ENCODE results near the gene POU5F1.
A peak's percentile ranks its signal among the peaks of the same experiment; 100 is the strongest.
"Not testable (repeated sequence)": the region's sequence is repeated elsewhere in the genome, so short reads cannot be mapped to it uniquely, and the experiment has no call there.

Gene POU5F1

GRCh38 chr6:31208506-31208905 lies 38.0 kb upstream of the POU5F1 start:
- DNase-seq (ENCODE audit: low read depth, low spot score), result no peak
- H3K4me3 ChIP-seq (ENCODE audit: low read depth, low read length), result no peak overlapping the region
- in situ Hi-C loops (cut with HindIII; ENCODE audit: low sequenced_read_pairs), result no loop called here
- TF ChIP-seq CTCF (IDR thresholded peaks at IDR 0.05; ENCODE audit: low read depth, low read length), result no peak

GRCh38 chr6:31205638-31206037 lies 35.2 kb upstream of the POU5F1 start:
- H3K4me3 ChIP-seq (ENCODE audit: low read depth, low read length), result no peak overlapping the region
- DNase-seq (ENCODE audit: low read depth, low spot score), result no peak
- in situ Hi-C loops (cut with HindIII; ENCODE audit: low sequenced_read_pairs), result no loop called here
- TF ChIP-seq CTCF (IDR thresholded peaks at IDR 0.05; ENCODE audit: low read depth, low read length), result no peak

- no peak for TF ChIP-seq CTCF (IDR thresholded peaks at IDR 0.05; ENCODE audit: low read depth, low read length)
- DNase-seq (ENCODE audit: low read depth, low spot score), result no peak
- in situ Hi-C loops (cut with HindIII; ENCODE audit: low sequenced_read_pairs), result no loop called here
- no peak overlapping the region for H3K4me3 ChIP-seq (ENCODE audit: low read depth, low read length)
Measured at GRCh38 chr6:31204751-31205145, 34.3 kb upstream of the POU5F1 start.

GRCh38 chr6:31203345-31203979 lies 33.0 kb upstream of the POU5F1 start:
- DNase-seq (ENCODE audit: low read depth, low spot score), result no peak
- H3K4me3 ChIP-seq (ENCODE audit: low read depth, low read length), result peak overlapping the region; percentile 29
- in situ Hi-C loops (cut with HindIII; ENCODE audit: low sequenced_read_pairs), result no loop called here
- TF ChIP-seq CTCF (IDR thresholded peaks at IDR 0.05; ENCODE audit: low read depth, low read length), result no peak

DNA sequence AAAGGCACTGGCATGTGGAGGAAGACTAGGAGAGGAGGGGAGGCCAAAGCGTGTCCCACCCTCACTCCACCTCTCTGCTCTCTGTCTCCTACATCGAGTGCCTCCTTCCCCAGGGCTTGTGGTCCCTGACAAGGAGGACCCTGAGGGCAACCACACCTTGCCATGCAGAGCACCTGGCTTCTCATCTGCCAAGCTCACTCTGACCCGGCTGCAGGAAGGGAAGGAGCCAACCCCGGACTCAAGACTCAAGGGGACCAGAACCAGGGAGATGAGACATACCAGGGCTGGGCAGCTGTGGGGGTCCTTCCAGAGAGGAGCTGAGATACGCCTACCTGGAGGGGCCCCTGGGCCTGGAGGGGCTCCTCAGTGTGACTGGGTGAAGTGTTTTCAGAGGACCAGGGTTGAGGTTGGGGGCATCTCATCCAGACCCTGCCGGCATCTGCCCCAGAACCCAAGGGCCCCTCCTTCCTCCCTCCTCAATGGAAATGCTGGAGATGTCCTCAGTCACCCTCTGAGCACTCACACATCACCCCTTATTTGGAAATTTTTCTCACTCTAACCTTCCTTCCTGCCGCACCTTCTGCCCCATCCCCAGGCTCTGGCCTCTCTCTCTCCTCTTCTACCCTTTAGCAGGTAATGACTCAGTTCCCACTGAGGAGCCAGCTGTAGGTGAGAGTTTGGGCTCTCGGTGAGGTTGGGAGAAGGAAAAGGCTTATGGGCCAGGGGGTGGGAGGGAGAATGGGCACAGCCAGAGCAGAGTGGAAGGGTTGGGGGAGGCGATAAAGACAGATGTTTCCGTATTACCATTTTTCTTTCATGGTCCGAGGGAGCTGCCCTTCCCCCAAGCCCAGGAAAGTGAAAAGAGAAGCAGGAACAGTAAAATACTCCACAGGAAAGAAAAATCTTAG lies 32.0 kb upstream of the POU5F1 start:
- DNase-seq (ENCODE audit: low read depth, low spot score), result no peak
- H3K4me3 ChIP-seq (ENCODE audit: low read depth, low read length), result no peak overlapping the region

GRCh38 chr6:31199105-31199452 lies 28.6 kb upstream of the POU5F1 start:
- H3K4me3 ChIP-seq (ENCODE audit: low read depth, low read length); in situ Hi-C loops (cut with HindIII; ENCODE audit: low sequenced_read_pairs); DNase-seq (ENCODE audit: low read depth, low spot score): not testable (repeated sequence)

More for the DNA sequence above, 32.0 kb upstream of the POU5F1 start:
- in situ Hi-C loops (cut with HindIII; ENCODE audit: low sequenced_read_pairs), result no loop called here
- no peak for TF ChIP-seq CTCF (IDR thresholded peaks at IDR 0.05; ENCODE audit: low read depth, low read length)

Measured in astrocyte of the spinal cord (primary cell).